Adrenal gland (tissue), 12 donors: ENCODE data around the gene OLIG2. TPM values are rescaled to one million over a fixed set of nuclear protein-coding genes. Genes with fewer than 3 reads are reported as not detected.

Experiments
- DNase-seq, 7 donors: peaks; one replicate each; pipeline ENCODE4 v3.0.0-alpha.2; 2019 to 2020
- H3K27ac ChIP-seq, 5 donors: fragments of 200-600 bp; sonication (generic) in 4 of 5; 1 replicate in 3 of 5; 2 replicates in 2 of 5; pipeline versions ENCODE4 v1.5.1 to v1.8.0; 2016 to 2020; ENCODE audit warnings: mild to moderate bottlenecking in 1 of 5
- H3K27me3 ChIP-seq: fragments of 200-600 bp; 2 replicates; pipeline ENCODE4 v1.8.0; 2021
- H3K36me3 ChIP-seq, 2 donors: fragments of 200-600 bp; replicated peaks in 1 of 2; 1 replicate in 1 of 2; 2 replicates in 1 of 2; pipeline versions ENCODE4 v1.5.1 to v1.8.0; 2018 to 2022
- H3K4me1 ChIP-seq, 2 donors: fragments of 200-600 bp; replicated peaks in 1 of 2; 1 replicate in 1 of 2; 2 replicates in 1 of 2; pipeline versions ENCODE4 v1.5.1 to v1.8.0; 2018 to 2021
- H3K4me3 ChIP-seq, 4 donors: fragments of 200-600 bp; sonication (generic) in 3 of 4; one replicate each; pipeline ENCODE4 v1.5.1; 2016 to 2018
- H3K9me3 ChIP-seq, 3 donors: fragments of 200-600 bp; sonication (generic) in 1 of 3; replicated peaks in 1 of 3; 1 replicate in 2 of 3; 2 replicates in 1 of 3; pipeline versions ENCODE4 v1.5.1 to v1.8.0; 2016 to 2021
- CTCF ChIP-seq, 6 experiments: fragments of 450-650 bp in 4 of 6; fragments of 200-600 bp in 2 of 6; sonication (generic) in 1 of 6; IDR thresholded peaks; 1 replicate in 5 of 6; 2 replicates in 1 of 6; pipeline versions ENCODE4 v1.5.1 to v1.8.0; 2016 to 2021; ENCODE audit warnings: antibody characterized with exemption in 6 of 6, mild to moderate bottlenecking in 2 of 6, moderate library complexity in 1 of 6
- POLR2A ChIP-seq, 2 donors: fragments of 450-650 bp; IDR thresholded peaks; one replicate each; pipeline ENCODE4 v1.6.1; 2017; ENCODE audit warnings: antibody characterized with exemption in 2 of 2, mild to moderate bottlenecking in 2 of 2, moderate library complexity in 1 of 2
- WGBS, 4 donors: extraction: QIAGEN DNeasy Blood & Tissue Kit in 2 of 4; methylation state at CpG; one replicate each; pipeline versions ENCODE4 v1.1.5 to v1.1.7; 2013 to 2017; 5-methylcytosine and 5-hydroxymethylcytosine counted together
- intact Hi-C, 2 donors: fragments of 100-400 bp; cut with DNase I; formaldehyde crosslinking; loops; one replicate each; pipeline versions ENCODE4 v1.14.1 to v1.15.0; 2022 to 2023
- polyA plus RNA-seq, 3 donors: library from polyadenylated mRNA; stranded (reverse); fragments of 200-250 nt in 2 of 3; fragments of 350-450 nt in 1 of 3; fragmentation: Illumina TruSeq in 1 of 3; extraction: RNeasy Lipid Tissue Mini Kit (QIAGEN cat#74804) in 1 of 3; gene quantifications; one replicate each; pipeline ENCODE4 v1.2.3, GENCODE V29; 2013 to 2014
- total RNA-seq, 9 donors: library from RNA; depleted of rRNA in 4 of 9; stranded (reverse); fragments of >200 nt in 4 of 9; fragments of 120-200 nt in 1 of 9; fragmentation: NEBNext Ultra II Directional in 1 of 9; extraction: Animal tissue kit (Norgen Biotek cat#: 25700) in 1 of 9; gene quantifications; one replicate each; pipeline versions ENCODE4 v1.1.0 to v1.2.4, GENCODE V29; 2013 to 2023
- donor health status: healthy with polysubstance abuse.
- donor health status: Bipolar disorder and iron deficiency.
- donor health status: DM: yes; HTN: yes; CAD: no.
- donor health status: DM: no; HTN: no; CAD: no.
- donor health status: DM: no; HTN: no; CAD: no.
- donor health status: DM: yes; HTN: yes; CAD: no.

OLIG2 gene
- total and polyA plus RNA-seq, 12 donors = 0.16 TPM; not detected in 11

GRCh38 chr21:33063907-33064622 lies 38.3 kb downstream of the OLIG2 start:
- H3K27me3 ChIP-seq = peaks cover 50% of the 10 kb centered on the region
- H3K4me1 ChIP-seq = peaks cover 0 to under 1% of the 10 kb centered on the region in 2 donors
- intact Hi-C loops = no loop called here
- no peak overlapping the region for H3K27ac ChIP-seq
- 30 to 41% (median 37%) methylated on average over 11 to 14 of the region's 14 CpGs for WGBS, 4 donors
- H3K36me3 ChIP-seq = no peaks in the 10 kb centered on the region
- no peak for DNase-seq
- H3K4me3 ChIP-seq = no peak overlapping the region
- H3K9me3 ChIP-seq = no peaks in the 10 kb centered on the region
- TF ChIP-seq POLR2A (IDR thresholded peaks at IDR 0.05) (no peak), CTCF (IDR thresholded peaks at IDR 0.05) (no peak)

- Histone ChIP-seq H3K4me3 (no peak overlapping the region), H3K36me3 (no peaks in the 10 kb centered on the region), H3K27me3 (peaks cover 58% of the 10 kb centered on the region), H3K27ac (no peak overlapping the region), H3K4me1 (no peaks in the 10 kb centered on the region), H3K9me3 (no peaks in the 10 kb centered on the region)
- intact Hi-C loops = no loop called here
- 38 to 48% (median 42%) methylated on average over 18 of the region's 18 CpGs for WGBS, 4 donors
- TF ChIP-seq POLR2A (IDR thresholded peaks at IDR 0.05) = no peak
- TF ChIP-seq CTCF (IDR thresholded peaks at IDR 0.05) = no peak
- DNase-seq = no peak
Measured at GRCh38 chr21:33064623-33065390, 39.1 kb downstream of the OLIG2 start.

- intact Hi-C loops = no loop called here
- no peaks in the 10 kb centered on the region for H3K9me3 ChIP-seq
- TF ChIP-seq CTCF (IDR thresholded peaks at IDR 0.05) (no peak), POLR2A (IDR thresholded peaks at IDR 0.05) (no peak)
- H3K27me3 ChIP-seq = peaks cover 69% of the 10 kb centered on the region
- no peak for DNase-seq
- H3K4me1 ChIP-seq = peaks cover 11 to 13% of the 10 kb centered on the region in 2 donors
- H3K27ac ChIP-seq = no peak overlapping the region
- 82 to 88% methylated on average over 7 of the region's 7 CpGs; no CpG with 5 or more reads in 2 of the 4 donors for WGBS, 4 donors
- H3K36me3 ChIP-seq = no peaks in the 10 kb centered on the region
- H3K4me3 ChIP-seq = no peak overlapping the region
Measured at GRCh38 chr21:33067043-33067442, 41.3 kb downstream of the OLIG2 start.

GRCh38 chr21:33067457-33067856 lies 41.7 kb downstream of the OLIG2 start:
- H3K27ac ChIP-seq = no peak overlapping the region
- 42 to 51% (median 47%) methylated on average over 3 to 4 of the region's 4 CpGs for WGBS, 4 donors
- intact Hi-C loops = no loop called here
- no peak for TF ChIP-seq CTCF (IDR thresholded peaks at IDR 0.05)
- TF ChIP-seq POLR2A (IDR thresholded peaks at IDR 0.05) = no peak
- H3K4me1 ChIP-seq = peaks cover 14 to 15% of the 10 kb centered on the region in 2 donors
- H3K4me3 ChIP-seq = no peak overlapping the region
- no peaks in the 10 kb centered on the region for H3K9me3 ChIP-seq
- no peaks in the 10 kb centered on the region for H3K36me3 ChIP-seq
- H3K27me3 ChIP-seq = peaks cover 74% of the 10 kb centered on the region
- DNase-seq = no peak
